Omental fat pad (tissue), 4 donors: ENCODE results near the gene DIAPH1. TPM values are rescaled to one million over a fixed set of nuclear protein-coding genes. Genes with fewer than 3 reads are reported as not detected.

Source experiments
- ATAC-seq: fragments of 150-250 bp; one replicate; pipeline ENCODE4 v1.9.1; 2016; ENCODE audit warnings: mild to moderate bottlenecking, moderate library complexity; ENCODE audit not compliant: low FRiP score
- DNase-seq: peaks from one replicate; pipeline ENCODE4 v3.0.0-alpha.2; 2019; ENCODE audit warnings: low spot score
- CTCF ChIP-seq, 3 donors: fragments of 450-650 bp; IDR thresholded peaks; one replicate each; pipeline ENCODE4 v1.5.1; 2016 to 2017; ENCODE audit warnings: antibody characterized with exemption in 3 of 3, mild to moderate bottlenecking in 3 of 3, moderate library complexity in 2 of 3
- total RNA-seq, 4 donors: library from RNA; depleted of rRNA; stranded (reverse); fragments of >200 nt; gene quantifications; one replicate each; pipeline ENCODE4 v1.1.0, GENCODE V29; 2016

Gene DIAPH1
- total RNA-seq, 4 donors from 2014 or later = 35.5 to 93.2 (median 47.9) TPM

- no peak for ATAC-seq
- no peak for DNase-seq
- no peak for TF ChIP-seq CTCF (IDR thresholded peaks at IDR 0.05)
Measured at GRCh38 chr5:141515946-141516671, 102.7 kb downstream of the DIAPH1 start.

- ATAC-seq (no peak), DNase-seq (no peak)
- TF ChIP-seq CTCF (IDR thresholded peaks at IDR 0.05) = no peak
Measured at GRCh38 chr5:141515141-141515540, 103.7 kb downstream of the DIAPH1 start.

- no peak for TF ChIP-seq CTCF (IDR thresholded peaks at IDR 0.05)
- DNase-seq (no peak), ATAC-seq (peak; percentile 0)
Measured at GRCh38 chr5:141514330-141515133, 104.3 kb downstream of the DIAPH1 start.

- ATAC-seq (peak; percentile 50), DNase-seq (peak; percentile 48)
- TF ChIP-seq CTCF (IDR thresholded peaks at IDR 0.05) = no peak
Measured at GRCh38 chr5:141513627-141514329, 105.0 kb downstream of the DIAPH1 start.

GRCh38 chr5:141512911-141513626 is 105.7 kb downstream of the DIAPH1 start:
- no peak for TF ChIP-seq CTCF (IDR thresholded peaks at IDR 0.05)
- ATAC-seq = peak; percentile 9
- no peak for DNase-seq

- ATAC-seq = peak; percentile 11
- peak in 2 of 3 donors; percentile 1 to 41 for TF ChIP-seq CTCF (IDR thresholded peaks at IDR 0.05)
Measured at GRCh38 chr5:141512390-141512910, 106.3 kb downstream of the DIAPH1 start.

More at GRCh38 chr5:141512390-141512910, 106.3 kb downstream of the DIAPH1 start:
- DNase-seq = peak; percentile 93
